Lung (tissue), 12 donors: ENCODE data around the gene ZNF470. TPM values are rescaled to one million over a fixed set of nuclear protein-coding genes. Genes with fewer than 3 reads are reported as not detected.

ENCODE experiments used
- ATAC-seq: fragments of 200-7000 bp; cut with Tn5 transposase; one replicate; pipeline ENCODE4 v1.9.1; 2020; ENCODE audit warnings: moderate number of reproducible peaks; ENCODE audit not compliant: insufficient read depth, low FRiP score
- DNase-seq, 3 donors: peaks; one replicate each; pipeline ENCODE4 v3.0.0-alpha.2; 2013 to 2017
- H3K27ac ChIP-seq, 2 donors: one replicate each; pipeline ENCODE4 v1.5.1; 2013; ENCODE audit warnings: mild to moderate bottlenecking in 2 of 2, moderate library complexity in 2 of 2, control low read depth in 1 of 2, inconsistent platforms in 1 of 2, low read depth in 1 of 2, low read length in 1 of 2
- H3K27me3 ChIP-seq, 3 donors: one replicate each; pipeline ENCODE4 v1.5.1; 2013; ENCODE audit warnings: low read length in 2 of 3; ENCODE audit not compliant: control insufficient read depth in 3 of 3, insufficient read depth in 3 of 3
- H3K36me3 ChIP-seq, 4 donors: one replicate each; pipeline ENCODE4 v1.5.1; 2013; ENCODE audit warnings: low read length in 4 of 4, mild to moderate bottlenecking in 1 of 4, moderate library complexity in 1 of 4; ENCODE audit not compliant: control insufficient read depth in 4 of 4, insufficient read depth in 4 of 4
- H3K4me1 ChIP-seq, 5 donors: one replicate each; pipeline ENCODE4 v1.5.1; 2013; ENCODE audit warnings: low read length in 5 of 5, mild to moderate bottlenecking in 2 of 5, moderate library complexity in 1 of 5; ENCODE audit not compliant: control insufficient read depth in 5 of 5, insufficient read depth in 5 of 5
- H3K4me3 ChIP-seq: one replicate; pipeline ENCODE4 v1.5.1; 2013; ENCODE audit warnings: mild to moderate bottlenecking, control low read depth, moderate library complexity
- H3K9ac ChIP-seq, 2 donors: one replicate each; pipeline ENCODE4 v1.5.1; 2013; ENCODE audit warnings: low read length in 2 of 2, control low read depth in 1 of 2; ENCODE audit not compliant: insufficient read depth in 1 of 2
- H3K9me3 ChIP-seq, 4 donors: one replicate each; pipeline ENCODE4 v1.5.1; 2013; ENCODE audit warnings: low read length in 3 of 4, mild to moderate bottlenecking in 1 of 4, moderate library complexity in 1 of 4; ENCODE audit not compliant: control insufficient read depth in 4 of 4, insufficient read depth in 3 of 4
- WGBS, 2 donors: extraction: QIAGEN DNeasy Blood & Tissue Kit; methylation state at CpG; one replicate each; pipeline ENCODE4 v1.1.7; 2013; 5-methylcytosine and 5-hydroxymethylcytosine counted together
- polyA plus RNA-seq, 2 donors: library from polyadenylated mRNA; stranded (reverse); fragments of 200-250 nt; gene quantifications; one replicate each; pipeline ENCODE4 v1.2.1, GENCODE V29; 2013
- total RNA-seq, 2 donors: library from RNA; depleted of rRNA in 1 of 2; stranded (reverse); fragments of >200 nt in 1 of 2; gene quantifications; one replicate each; pipeline ENCODE4 v1.2.1, GENCODE V29; 2014 to 2021
- TF ChIP-seq, protein P1 (sequence below): IDR thresholded peaks from 2 replicates; pipeline ENCODE4 v1.5.1; 2012; ENCODE audit warnings: mild to moderate bottlenecking; ENCODE audit errors: control extremely low read depth, extremely low read depth
- donor health status: control.
- donor health status: control.
- donor health status: Bipolar disorder and iron deficiency.
- donor health status: healthy.
- donor health status: DM: yes; HTN: yes; CAD: no.

The ZNF470 gene
- total and polyA plus RNA-seq, 4 donors: 1.2 to 4.5 (median 3.5) TPM

DNA sequence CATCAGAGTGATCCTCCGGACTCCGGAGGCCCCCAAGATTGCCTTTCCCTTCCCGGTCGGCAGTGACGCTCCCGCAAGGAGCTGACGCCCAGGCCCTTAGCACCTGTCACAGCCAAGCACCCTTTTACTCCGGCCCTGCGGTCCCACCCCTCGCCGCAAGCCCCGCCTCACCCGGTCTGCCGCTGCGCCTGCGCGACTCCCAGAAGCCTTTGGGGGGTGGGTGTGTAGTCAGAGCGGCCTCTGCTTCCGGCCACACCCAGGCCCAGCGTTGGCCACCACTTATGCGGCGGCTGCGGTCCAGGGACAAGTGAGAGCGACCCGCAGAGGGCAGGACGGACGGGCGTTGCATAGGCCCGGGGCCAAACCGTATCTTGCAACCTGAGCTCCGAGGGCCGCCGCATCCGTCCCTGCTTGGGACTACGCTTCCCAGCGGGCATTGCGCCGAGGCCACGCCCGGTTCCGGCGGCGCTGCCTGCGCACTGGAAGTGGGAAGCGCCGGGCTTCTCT lies 29.0 kb upstream of the ZNF470 start:
- ATAC-seq (peak; percentile 96), DNase-seq (peak; percentile 92 to 95 (median 93))
- 0 to 1% methylated on average over 42 to 46 of the region's 46 CpGs for WGBS, 2 donors
- H3K9me3 ChIP-seq: peaks cover 0 to 44% (median 20%) of the 10 kb centered on the region in 4 donors
- no peaks in the 10 kb centered on the region for H3K27me3 ChIP-seq
- TF ChIP-seq, protein P1, sequence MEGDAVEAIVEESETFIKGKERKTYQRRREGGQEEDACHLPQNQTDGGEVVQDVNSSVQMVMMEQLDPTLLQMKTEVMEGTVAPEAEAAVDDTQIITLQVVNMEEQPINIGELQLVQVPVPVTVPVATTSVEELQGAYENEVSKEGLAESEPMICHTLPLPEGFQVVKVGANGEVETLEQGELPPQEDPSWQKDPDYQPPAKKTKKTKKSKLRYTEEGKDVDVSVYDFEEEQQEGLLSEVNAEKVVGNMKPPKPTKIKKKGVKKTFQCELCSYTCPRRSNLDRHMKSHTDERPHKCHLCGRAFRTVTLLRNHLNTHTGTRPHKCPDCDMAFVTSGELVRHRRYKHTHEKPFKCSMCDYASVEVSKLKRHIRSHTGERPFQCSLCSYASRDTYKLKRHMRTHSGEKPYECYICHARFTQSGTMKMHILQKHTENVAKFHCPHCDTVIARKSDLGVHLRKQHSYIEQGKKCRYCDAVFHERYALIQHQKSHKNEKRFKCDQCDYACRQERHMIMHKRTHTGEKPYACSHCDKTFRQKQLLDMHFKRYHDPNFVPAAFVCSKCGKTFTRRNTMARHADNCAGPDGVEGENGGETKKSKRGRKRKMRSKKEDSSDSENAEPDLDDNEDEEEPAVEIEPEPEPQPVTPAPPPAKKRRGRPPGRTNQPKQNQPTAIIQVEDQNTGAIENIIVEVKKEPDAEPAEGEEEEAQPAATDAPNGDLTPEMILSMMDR: no peak
- H3K36me3 ChIP-seq: peaks cover under 1 to 32% (median 19%) of the 10 kb centered on the region in 4 donors
- peak overlapping the region; percentile 90 to 92 for H3K27ac ChIP-seq
- peak overlapping the region; percentile 67 for H3K4me3 ChIP-seq
- H3K9ac ChIP-seq: peak overlapping the region; percentile 33 to 50
- peaks cover 0 to 8% (median 4%) of the 10 kb centered on the region in 5 donors for H3K4me1 ChIP-seq

DNA sequence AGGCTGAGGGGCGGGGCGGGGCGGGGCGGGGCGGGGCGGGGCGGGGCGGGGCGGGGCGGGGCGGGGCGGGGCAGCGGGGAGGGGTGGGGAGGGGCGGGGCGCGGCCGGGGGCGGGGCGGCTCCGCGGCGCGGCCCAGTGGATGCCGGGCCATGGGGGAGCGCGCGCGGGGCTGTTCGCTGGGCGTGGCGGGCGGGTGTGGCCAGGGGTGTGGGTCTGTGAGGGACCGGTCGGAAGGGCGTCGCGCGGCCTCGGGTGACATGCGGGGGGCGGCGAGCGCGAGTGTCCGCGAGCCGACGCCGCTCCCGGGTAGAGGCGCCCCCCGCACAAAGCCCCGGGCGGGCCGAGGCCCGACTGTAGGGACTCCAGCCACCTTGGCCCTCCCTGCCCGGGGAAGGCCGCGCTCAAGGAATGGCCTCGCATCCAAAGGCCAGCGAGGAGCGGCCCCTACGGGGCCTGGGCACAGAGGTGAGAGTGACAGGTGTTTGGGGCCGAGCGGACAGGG lies 28.5 kb upstream of the ZNF470 start, which contains the start of gene ZFP28:
Gene ZFP28 (plus strand): TSS at position 188 of the 503 bp plus-strand sequence. CDS start 71 bp downstream, at position 259.
- ATAC-seq (peak; percentile 86), DNase-seq (no peak)
- Histone ChIP-seq H3K9ac (peak within 1 kb of the TSS; percentile 50 to 76), H3K36me3 (peaks cover 2 to 37% (median 22%) of the 10 kb centered on the region in 4 donors), H3K4me3 (peak within 1 kb of the TSS; percentile 70), H3K27ac (peak within 1 kb of the TSS; percentile 90 to 92), H3K4me1 (peaks cover 0 to 8% (median 4%) of the 10 kb centered on the region in 5 donors), H3K9me3 (peaks cover 0 to 40% (median 20%) of the 10 kb centered on the region in 4 donors), H3K27me3 (no peaks in the 10 kb centered on the region)
- 0 to 1% methylated on average over 33 to 56 of the region's 65 CpGs for WGBS, 2 donors
- TF ChIP-seq, protein P1: no peak

DNA sequence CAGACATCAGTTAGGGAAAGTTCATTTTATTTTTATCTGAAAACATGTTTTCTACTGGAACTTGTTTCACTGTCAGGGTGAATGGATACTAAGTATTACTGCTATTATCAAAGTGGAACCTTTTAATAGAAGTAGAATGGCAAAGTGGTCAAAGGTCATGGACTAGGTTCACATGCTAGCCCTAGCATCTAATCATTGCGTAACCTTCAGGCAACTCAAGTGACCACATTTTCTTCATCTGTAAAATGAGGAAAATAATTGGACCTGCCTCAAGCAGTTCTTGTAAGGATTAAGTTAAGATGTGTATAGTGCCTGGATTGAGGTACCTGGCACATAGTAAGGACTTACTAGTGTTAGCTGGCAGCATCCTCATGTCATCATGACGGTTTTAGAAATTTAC lies 23.5 kb upstream of the ZNF470 start:
- Histone ChIP-seq H3K27me3 (no peaks in the 10 kb centered on the region), H3K27ac (no peak overlapping the region), H3K4me3 (no peak overlapping the region), H3K9ac (no peak overlapping the region), H3K4me1 (peaks cover 0 to 8% (median 2%) of the 10 kb centered on the region in 5 donors), H3K9me3 (peaks cover 11 to 47% (median 32%) of the 10 kb centered on the region in 4 donors), H3K36me3 (peaks cover 10 to 65% (median 40%) of the 10 kb centered on the region in 4 donors)
- TF ChIP-seq, protein P1: no peak
- WGBS, 2 donors: 97% methylated on average over 2 of the region's 2 CpGs
- DNase-seq: no peak
- no peak for ATAC-seq
